Transverse colon (tissue), 4 donors: ENCODE results near the gene IMPACT.

Source experiments
- EP300 ChIP-seq: sonication (generic); formaldehyde crosslinking; IDR thresholded peaks from one replicate; pipeline ENCODE4 v1.6.1; 2017; ENCODE audit warnings: antibody characterized with exemption, low read depth
- POLR2A ChIP-seq: fragments of 450-650 bp; IDR thresholded peaks from one replicate; pipeline ENCODE4 v1.6.1; 2016; ENCODE audit warnings: antibody characterized with exemption, mild to moderate bottlenecking, moderate library complexity
- POLR2AphosphoS5 ChIP-seq, 3 donors: sonication (generic); formaldehyde crosslinking; IDR thresholded peaks; one replicate each; pipeline ENCODE4 v1.6.1; 2016; ENCODE audit warnings: antibody characterized with exemption in 3 of 3
- TF ChIP-seq, protein P1 (sequence below), 5 experiments: fragments of 200-600 bp in 3 of 5; fragments of 450-650 bp in 2 of 5; sonication (generic) in 3 of 5; IDR thresholded peaks; 1 replicate in 2 of 5; 2 replicates in 3 of 5; pipeline ENCODE4 v1.5.1; 2016 to 2017; ENCODE audit warnings: antibody characterized with exemption in 5 of 5, inconsistent platforms in 3 of 5, mild to moderate bottlenecking in 2 of 5, moderate library complexity in 1 of 5

DNA sequence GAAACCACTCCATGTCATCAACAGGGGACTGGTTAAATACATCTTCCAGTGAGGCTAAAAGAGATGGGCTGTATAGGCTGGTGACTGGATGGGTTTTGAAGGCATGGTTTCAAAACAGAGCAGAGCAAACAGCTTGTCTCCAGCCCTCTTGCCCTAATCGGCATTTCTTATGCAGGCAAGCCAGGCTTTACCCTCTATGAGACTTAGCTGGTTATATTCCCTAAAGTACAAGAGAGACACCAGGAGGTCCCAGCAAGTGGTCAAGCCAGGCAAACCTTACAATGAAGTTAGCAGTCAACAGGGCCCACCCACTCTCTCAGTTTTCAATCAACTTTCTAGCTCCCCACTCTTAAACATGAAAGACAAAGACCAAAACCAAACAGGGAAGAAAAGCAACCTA, 47.9 kb upstream of the IMPACT start:
- TF ChIP-seq, protein P1, sequence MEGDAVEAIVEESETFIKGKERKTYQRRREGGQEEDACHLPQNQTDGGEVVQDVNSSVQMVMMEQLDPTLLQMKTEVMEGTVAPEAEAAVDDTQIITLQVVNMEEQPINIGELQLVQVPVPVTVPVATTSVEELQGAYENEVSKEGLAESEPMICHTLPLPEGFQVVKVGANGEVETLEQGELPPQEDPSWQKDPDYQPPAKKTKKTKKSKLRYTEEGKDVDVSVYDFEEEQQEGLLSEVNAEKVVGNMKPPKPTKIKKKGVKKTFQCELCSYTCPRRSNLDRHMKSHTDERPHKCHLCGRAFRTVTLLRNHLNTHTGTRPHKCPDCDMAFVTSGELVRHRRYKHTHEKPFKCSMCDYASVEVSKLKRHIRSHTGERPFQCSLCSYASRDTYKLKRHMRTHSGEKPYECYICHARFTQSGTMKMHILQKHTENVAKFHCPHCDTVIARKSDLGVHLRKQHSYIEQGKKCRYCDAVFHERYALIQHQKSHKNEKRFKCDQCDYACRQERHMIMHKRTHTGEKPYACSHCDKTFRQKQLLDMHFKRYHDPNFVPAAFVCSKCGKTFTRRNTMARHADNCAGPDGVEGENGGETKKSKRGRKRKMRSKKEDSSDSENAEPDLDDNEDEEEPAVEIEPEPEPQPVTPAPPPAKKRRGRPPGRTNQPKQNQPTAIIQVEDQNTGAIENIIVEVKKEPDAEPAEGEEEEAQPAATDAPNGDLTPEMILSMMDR (IDR thresholded peaks at IDR 0.05), result no peak
- TF ChIP-seq POLR2AphosphoS5 (IDR thresholded peaks at IDR 0.05), result no peak
- TF ChIP-seq EP300, result no peak
- no peak for TF ChIP-seq POLR2A
